Measurements from ENCODE around the gene IL27RA.

The IL27RA gene

GRCh38 chr19:14031719-14032480 is at the start of gene IL27RA:
TSS of gene IL27RA (plus strand) at chr19:14031762. CDS start at chr19:14031873, 111 bp downstream.
- DNase-seq (ENCODE audit: low read depth): peak; percentile 55

- no peak for DNase-seq (ENCODE audit: low read depth)
Observed at GRCh38 chr19:13981988-13982501, 49.5 kb upstream of the IL27RA start.

GRCh38 chr19:13982773-13983172 is 48.8 kb upstream of the IL27RA start:
- DNase-seq (ENCODE audit: low read depth): no peak

GRCh38 chr19:13983213-13983889 is 48.2 kb upstream of the IL27RA start:
- DNase-seq (ENCODE audit: low read depth): no peak

- no peak for DNase-seq (ENCODE audit: low read depth)
Observed at GRCh38 chr19:13984186-13984585, 47.4 kb upstream of the IL27RA start.

GRCh38 chr19:13984875-13985741 is 46.5 kb upstream of the IL27RA start:
- no peak for DNase-seq (ENCODE audit: low read depth)

GRCh38 chr19:13985771-13986347 is 45.7 kb upstream of the IL27RA start:
- DNase-seq (ENCODE audit: low read depth): no peak

- DNase-seq (ENCODE audit: low read depth): peak; percentile 96
Observed at GRCh38 chr19:13986348-13986904, 45.1 kb upstream of the IL27RA start.

GRCh38 chr19:13987101-13987890 is 44.3 kb upstream of the IL27RA start:
- DNase-seq (ENCODE audit: low read depth): no peak

- DNase-seq (ENCODE audit: low read depth): no peak
Observed at GRCh38 chr19:13989487-13989886, 42.1 kb upstream of the IL27RA start.

- no peak for DNase-seq (ENCODE audit: low read depth)
Observed at GRCh38 chr19:13990085-13990484, 41.5 kb upstream of the IL27RA start.

- no peak for DNase-seq (ENCODE audit: low read depth)
Observed at GRCh38 chr19:13992025-13992424, 39.5 kb upstream of the IL27RA start.

- no peak for DNase-seq (ENCODE audit: low read depth)
Observed at GRCh38 chr19:13993590-13994300, 37.8 kb upstream of the IL27RA start.

GRCh38 chr19:13995017-13995728 is 36.4 kb upstream of the IL27RA start:
- DNase-seq (ENCODE audit: low read depth): no peak

- DNase-seq (ENCODE audit: low read depth): no peak
Observed at GRCh38 chr19:13995878-13996765, 35.4 kb upstream of the IL27RA start.

- DNase-seq (ENCODE audit: low read depth): no peak
Observed at GRCh38 chr19:13996928-13997630, 34.5 kb upstream of the IL27RA start.

GRCh38 chr19:13997631-13997962 is 34.0 kb upstream of the IL27RA start:
- DNase-seq (ENCODE audit: low read depth): no peak

- no peak for DNase-seq (ENCODE audit: low read depth)
Observed at GRCh38 chr19:13998426-13998825, 33.1 kb upstream of the IL27RA start.

All from stimulated activated CD8-positive, alpha-beta memory T cell treated with anti-CD3 and anti-CD28 coated beads, Interleukin-7, amount 100 ng/mL, for 24 hours (primary cell).